Measurements from ENCODE around the gene DUSP22.
"Not testable (repeated sequence)": the region's sequence is repeated elsewhere in the genome, so short reads cannot be mapped to it uniquely, and the experiment has no call there.

The DUSP22 gene

DNA sequence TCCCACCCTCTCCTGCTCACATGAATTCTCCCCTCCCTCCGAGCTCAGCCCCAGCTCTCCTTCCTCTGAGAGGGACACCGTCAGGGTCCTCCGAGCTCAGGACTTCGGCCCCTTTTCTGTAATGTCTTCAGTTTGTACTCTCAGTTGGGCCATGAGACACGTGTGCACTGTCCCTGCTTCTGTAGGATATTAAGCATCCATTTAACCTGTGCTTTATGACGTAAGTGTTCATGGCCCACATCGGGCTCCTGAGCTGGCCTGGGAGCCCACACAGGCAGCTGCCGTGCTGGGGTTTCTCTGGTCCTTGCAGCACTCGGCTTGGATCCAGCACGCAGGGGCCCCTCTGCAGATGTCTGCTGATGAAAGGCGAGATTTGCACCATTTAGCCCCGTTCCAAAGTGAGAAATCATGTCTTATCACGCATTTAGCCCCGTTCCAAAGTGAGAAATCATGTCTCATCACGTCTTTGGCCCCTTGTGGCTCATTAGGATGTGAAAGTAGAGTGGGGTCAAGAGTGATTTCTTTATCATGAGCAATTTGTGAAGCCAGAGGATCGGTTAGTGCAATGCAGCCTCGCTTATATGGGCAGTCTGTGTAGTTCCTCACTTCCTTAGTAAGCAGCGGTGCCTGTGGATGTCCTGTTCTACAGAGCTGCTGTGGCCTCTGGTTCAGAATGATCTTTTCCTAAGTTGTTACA is 25.3 kb downstream of the DUSP22 start:
- Mint-ChIP-seq H3K9me3 (no peaks in the 10 kb centered on the region), H3K27me3 (no peaks in the 10 kb centered on the region), H3K4me3 (no peak overlapping the region), H3K36me3 (ENCODE audit: low read depth) (peaks cover 12% of the 10 kb centered on the region), H3K4me1 (ENCODE audit: low read depth) (peaks cover 24% of the 10 kb centered on the region), H3K27ac (no peak overlapping the region)
- DNase-seq, result peak; percentile 22

DNA sequence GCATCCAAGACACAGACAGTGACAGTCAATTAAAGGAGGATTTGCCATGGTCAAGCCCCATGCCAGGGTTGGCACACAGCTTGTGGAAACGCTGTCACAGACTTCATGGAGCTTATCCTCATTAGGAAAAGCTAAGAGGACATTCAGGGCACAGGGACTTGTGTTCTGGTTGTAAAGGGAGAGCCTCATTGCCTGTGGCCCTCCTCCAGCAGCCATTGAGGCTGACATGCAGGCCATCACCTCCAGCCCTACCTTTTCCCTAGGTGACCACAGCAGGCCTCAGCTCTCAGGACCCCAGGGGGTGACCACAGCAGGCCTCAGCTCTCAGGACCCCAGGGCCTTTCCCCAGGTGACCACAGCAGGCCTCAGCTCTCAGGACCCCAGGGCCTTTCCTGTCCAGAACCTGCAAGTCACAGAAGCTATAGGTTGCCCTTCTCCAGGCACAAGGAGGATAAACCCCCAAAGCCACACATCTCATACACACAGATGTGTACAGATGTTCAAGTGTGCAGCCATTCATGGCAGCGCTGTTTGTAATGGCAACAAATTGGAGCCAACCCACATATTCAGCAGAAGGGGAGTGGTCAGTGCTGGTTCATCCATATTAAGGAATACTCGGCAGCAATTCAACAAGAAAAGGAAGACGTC is 26.1 kb downstream of the DUSP22 start:
- no peaks in the 10 kb centered on the region for H3K9me3 Mint-ChIP-seq
- H3K36me3 Mint-ChIP-seq (ENCODE audit: low read depth), result peaks cover 12% of the 10 kb centered on the region
- peaks cover 18% of the 10 kb centered on the region for H3K4me1 Mint-ChIP-seq (ENCODE audit: low read depth)
- no peak overlapping the region for H3K27ac Mint-ChIP-seq
- peak; percentile 30 for DNase-seq
- no peak overlapping the region for H3K4me3 Mint-ChIP-seq
- H3K27me3 Mint-ChIP-seq, result no peaks in the 10 kb centered on the region

DNA sequence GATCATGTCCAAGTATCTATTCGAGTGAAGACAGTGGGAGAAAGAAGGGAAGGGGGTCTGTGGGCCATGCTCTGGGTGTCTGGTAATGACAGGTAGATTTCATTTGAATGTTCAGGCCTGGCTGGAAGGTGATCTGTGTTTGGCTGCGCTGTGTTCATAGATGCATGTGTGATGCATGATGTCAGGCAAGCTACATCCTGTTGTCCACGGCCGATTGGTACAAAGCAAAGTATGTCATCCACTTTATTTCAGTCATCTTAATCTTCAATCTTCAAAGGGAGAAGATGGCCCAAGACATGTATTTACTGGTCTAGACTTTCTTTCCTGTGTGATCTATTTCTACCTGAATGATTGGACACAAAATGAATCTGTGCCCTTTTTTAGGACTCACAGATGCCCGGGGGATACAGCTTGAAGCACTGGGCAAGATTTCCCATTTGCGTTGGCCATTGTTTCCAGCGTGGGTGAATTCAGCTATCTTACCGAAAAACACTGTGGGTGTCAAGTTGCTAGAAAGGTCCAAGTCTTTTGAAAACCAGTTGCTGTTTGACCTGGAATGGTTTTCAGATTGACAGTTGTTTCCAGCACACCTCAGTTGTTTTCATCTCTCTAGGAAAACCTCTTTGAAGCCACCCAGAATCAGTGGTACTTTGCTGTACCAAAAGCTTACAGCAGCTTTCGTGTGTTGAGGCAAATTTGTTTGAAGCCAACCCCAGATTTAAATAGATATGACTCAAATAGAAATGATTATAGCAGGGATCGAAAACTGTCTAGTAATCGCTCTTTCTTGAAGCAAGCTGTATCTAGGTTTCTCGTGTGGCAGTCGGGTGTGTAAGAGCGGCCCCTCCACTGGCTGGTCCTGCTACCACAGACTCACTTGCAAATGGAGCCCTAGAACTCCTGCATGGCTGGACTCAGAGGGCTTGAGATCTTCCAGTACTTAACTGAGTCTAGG is 27.2 kb downstream of the DUSP22 start:
- no peaks in the 10 kb centered on the region for H3K27me3 Mint-ChIP-seq
- no peaks in the 10 kb centered on the region for H3K9me3 Mint-ChIP-seq
- peak overlapping the region; percentile 10 for H3K27ac Mint-ChIP-seq
- H3K4me1 Mint-ChIP-seq (ENCODE audit: low read depth), result peaks cover 18% of the 10 kb centered on the region
- peak; percentile 36 for DNase-seq
- no peak overlapping the region for H3K4me3 Mint-ChIP-seq
- H3K36me3 Mint-ChIP-seq (ENCODE audit: low read depth), result peaks cover 12% of the 10 kb centered on the region

DNA sequence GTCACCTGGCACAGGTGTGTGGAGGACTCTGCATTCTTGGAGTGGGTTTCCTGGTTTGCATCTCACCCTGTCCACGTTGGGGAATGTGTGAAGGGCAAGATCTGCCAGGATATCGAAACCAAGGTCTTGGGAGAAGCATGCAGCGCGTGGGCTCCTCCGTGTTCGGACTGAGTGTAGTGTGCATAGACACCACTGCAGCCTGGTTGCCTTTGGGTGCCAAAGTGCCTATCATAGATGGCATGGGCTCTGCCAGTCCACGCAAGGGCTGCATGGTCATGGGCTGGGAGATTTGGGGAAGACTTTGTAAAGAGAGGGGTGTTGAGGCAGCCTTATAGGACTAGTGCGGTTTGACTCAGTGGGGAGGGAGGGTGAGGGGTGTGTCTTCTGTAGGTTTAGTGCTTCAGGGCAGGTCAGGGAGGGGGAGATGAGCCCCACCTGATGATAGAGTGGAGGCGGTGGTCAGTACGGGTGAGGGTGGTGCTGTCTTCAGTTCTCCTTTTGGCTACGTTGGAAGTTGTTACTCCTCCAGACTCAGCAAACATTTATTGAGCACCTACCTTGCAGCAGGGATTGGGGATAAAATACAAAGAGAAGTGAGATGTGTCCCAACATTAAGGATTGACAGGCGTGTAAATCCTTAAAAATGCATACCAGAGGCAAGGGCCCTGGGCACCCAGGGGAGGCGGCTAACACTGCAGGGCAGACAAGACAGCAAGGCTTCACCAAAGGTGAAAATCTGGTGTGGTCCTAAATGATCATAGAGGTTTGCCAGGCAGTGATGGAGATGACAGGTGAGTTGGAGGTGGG is 28.3 kb downstream of the DUSP22 start:
- Mint-ChIP-seq H3K9me3 (no peaks in the 10 kb centered on the region), H3K27ac (no peak overlapping the region)
- DNase-seq, result peak; percentile 26

DNA sequence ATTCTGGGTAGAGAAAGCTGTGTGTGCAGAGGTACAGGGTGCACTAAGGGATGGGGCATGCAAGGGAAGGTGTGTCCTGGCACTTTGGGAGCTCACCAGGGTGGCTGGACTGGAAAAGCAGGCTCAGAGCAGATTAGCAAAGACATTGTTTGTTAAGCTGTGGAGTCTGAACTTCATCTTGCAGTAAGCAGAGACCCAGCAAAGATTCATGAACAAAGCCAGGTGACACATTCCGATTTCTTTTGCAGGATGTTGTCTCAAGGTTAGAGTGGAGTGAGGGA is 28.8 kb downstream of the DUSP22 start:
- Mint-ChIP-seq H3K4me1 (ENCODE audit: low read depth) (peaks cover 16% of the 10 kb centered on the region), H3K9me3 (no peaks in the 10 kb centered on the region), H3K4me3 (no peak overlapping the region), H3K27me3 (no peaks in the 10 kb centered on the region), H3K27ac (no peak overlapping the region), H3K36me3 (ENCODE audit: low read depth) (peaks cover 2% of the 10 kb centered on the region)
- DNase-seq, result peak; percentile 25

More for the DNA sequence above, 28.3 kb downstream of the DUSP22 start:
- no peaks in the 10 kb centered on the region for H3K27me3 Mint-ChIP-seq
- H3K4me3 Mint-ChIP-seq, result no peak overlapping the region
- peaks cover 4% of the 10 kb centered on the region for H3K36me3 Mint-ChIP-seq (ENCODE audit: low read depth)
- H3K4me1 Mint-ChIP-seq (ENCODE audit: low read depth), result peaks cover 18% of the 10 kb centered on the region

DNA sequence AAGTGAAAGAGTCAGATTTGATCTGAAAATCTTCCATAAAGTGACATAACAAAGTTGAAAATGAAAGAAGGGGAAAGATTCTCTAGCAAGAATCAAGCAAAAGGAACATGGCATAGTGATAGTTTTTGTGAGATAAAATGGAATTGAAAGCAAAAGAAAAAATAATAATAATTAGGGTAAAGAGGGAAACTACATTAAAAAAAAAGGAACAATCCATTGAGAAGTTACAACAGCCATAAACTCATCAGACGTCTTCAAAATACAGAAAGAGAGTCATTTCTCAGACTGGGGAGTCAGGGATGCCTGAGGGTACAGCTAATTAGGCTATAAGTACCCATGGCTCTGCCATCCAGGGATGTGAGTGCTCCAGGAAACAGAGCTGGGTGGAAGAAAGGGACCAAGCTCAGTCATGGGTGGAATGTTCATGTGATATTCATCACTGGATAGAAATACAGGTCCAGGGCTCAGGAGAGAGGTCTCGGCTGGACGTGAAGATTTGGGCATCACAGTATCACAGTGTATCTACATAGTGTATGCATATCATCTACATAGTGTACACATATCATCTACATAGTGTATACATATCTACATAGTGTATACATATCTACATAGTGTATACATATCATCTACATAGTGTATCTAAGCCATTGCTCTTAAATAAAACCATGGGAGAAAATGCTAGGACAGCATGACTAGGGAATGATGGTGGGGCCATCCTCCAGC is 29.4 kb downstream of the DUSP22 start:
- Mint-ChIP-seq H3K27ac (no peak overlapping the region), H3K4me3 (no peak overlapping the region), H3K36me3 (ENCODE audit: low read depth) (peaks cover 7% of the 10 kb centered on the region), H3K27me3 (no peaks in the 10 kb centered on the region), H3K4me1 (ENCODE audit: low read depth) (peaks cover 12% of the 10 kb centered on the region), H3K9me3 (no peaks in the 10 kb centered on the region)
- peak; percentile 14 for DNase-seq

DNA sequence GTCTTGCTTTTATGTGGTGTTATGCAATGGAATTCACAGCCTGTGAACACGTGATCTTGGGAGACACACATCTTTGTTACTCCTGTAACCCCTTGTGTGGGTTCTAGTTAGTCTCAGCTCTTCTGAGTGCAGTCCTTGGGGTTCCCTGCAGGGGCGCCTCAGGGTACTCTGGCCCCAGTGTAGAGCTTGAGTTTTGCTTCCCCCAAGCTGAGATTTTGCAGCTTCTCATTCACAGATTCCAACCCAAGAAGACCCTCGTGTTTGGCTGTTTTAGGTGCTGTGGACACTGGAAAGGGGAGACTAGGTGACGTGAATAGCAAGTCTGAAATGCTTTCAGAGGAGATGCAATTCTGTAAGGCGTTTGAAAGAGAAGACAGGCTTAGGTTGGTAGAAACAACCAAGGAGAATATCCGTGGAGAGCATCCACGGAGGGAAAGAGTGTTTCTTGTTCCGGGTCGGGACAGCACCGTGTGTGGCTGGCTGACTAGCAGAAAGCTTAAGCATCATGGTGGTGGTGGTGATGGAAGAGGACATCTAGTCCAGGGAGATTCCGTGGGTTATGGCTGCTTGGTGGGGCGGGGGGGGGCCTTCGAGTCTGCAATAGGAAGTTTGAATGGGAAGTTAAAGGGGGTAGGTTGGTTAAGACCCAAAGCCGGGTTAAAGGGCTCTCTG is 30.1 kb downstream of the DUSP22 start:
- H3K4me1 Mint-ChIP-seq (ENCODE audit: low read depth), result peaks cover 5% of the 10 kb centered on the region
- peaks cover 7% of the 10 kb centered on the region for H3K36me3 Mint-ChIP-seq (ENCODE audit: low read depth)
- no peaks in the 10 kb centered on the region for H3K27me3 Mint-ChIP-seq
- no peaks in the 10 kb centered on the region for H3K9me3 Mint-ChIP-seq
- H3K4me3 Mint-ChIP-seq, result no peak overlapping the region
- DNase-seq, result peak; percentile 29
- no peak overlapping the region for H3K27ac Mint-ChIP-seq

DNA sequence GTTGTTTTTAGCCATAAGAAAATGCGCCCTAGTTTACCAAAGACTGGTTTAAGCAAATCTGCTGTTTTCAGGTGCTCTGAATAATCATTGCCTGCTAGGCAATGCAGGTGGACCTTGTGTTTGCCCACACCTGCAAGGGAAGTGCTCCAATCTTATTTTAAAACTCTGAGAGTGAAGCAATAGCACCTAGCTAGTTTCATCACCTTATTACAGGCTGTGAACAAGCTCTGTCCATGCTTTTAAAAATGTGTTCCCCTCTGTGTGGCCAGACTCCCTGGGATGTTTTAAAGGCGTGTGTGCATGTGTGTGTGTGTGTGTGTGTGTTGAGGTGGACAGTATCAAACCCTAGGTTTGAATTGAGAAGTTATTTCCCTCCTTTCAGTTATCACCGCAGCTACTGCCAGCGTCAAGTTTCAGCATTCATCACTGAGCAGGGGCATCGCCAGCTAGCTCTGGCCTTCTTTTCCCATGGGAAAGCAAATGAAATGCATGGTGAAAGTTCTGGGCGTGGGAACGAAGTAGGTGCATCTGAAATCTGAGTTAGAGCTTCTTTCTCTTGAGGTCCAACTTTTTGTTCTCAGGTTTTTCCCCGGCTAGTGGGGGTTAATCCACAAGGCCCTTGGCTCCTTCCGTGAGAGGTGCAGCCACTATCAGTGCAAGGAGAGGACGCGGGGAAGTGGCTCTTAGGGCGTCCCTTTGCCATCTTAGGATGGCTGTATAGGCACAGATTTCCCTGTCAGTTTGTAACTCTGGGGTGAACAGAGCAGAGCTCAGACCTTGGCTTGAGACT is 30.8 kb downstream of the DUSP22 start:
- H3K36me3 Mint-ChIP-seq (ENCODE audit: low read depth), result peaks cover 10% of the 10 kb centered on the region
- peak; percentile 22 for DNase-seq
- H3K27me3 Mint-ChIP-seq, result no peaks in the 10 kb centered on the region
- H3K27ac Mint-ChIP-seq, result no peak overlapping the region
- H3K4me1 Mint-ChIP-seq (ENCODE audit: low read depth), result no peaks in the 10 kb centered on the region
- H3K9me3 Mint-ChIP-seq, result no peaks in the 10 kb centered on the region
- no peak overlapping the region for H3K4me3 Mint-ChIP-seq

DNA sequence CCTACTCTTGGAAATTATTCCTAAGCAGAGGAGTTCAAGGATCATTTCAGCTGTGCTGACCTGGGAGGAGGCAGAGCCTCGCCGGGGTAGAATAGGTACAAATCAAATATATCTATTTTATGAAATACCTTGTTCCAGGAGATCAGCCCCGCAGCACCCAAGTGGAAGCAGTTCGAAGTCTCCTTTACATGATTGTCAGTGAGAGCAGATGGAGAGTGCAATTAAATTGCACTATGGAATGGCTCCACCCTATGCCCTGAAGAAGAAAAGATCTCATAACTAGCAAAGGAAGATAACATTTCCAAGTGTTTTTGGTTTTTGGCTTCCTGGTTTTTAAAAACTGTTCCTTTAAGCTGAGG is 31.4 kb downstream of the DUSP22 start:
- Mint-ChIP-seq H3K27me3 (no peaks in the 10 kb centered on the region), H3K9me3 (no peaks in the 10 kb centered on the region), H3K4me1 (ENCODE audit: low read depth) (no peaks in the 10 kb centered on the region), H3K36me3 (ENCODE audit: low read depth) (peaks cover 10% of the 10 kb centered on the region), H3K4me3 (no peak overlapping the region), H3K27ac (no peak overlapping the region)
- no peak for DNase-seq

DNA sequence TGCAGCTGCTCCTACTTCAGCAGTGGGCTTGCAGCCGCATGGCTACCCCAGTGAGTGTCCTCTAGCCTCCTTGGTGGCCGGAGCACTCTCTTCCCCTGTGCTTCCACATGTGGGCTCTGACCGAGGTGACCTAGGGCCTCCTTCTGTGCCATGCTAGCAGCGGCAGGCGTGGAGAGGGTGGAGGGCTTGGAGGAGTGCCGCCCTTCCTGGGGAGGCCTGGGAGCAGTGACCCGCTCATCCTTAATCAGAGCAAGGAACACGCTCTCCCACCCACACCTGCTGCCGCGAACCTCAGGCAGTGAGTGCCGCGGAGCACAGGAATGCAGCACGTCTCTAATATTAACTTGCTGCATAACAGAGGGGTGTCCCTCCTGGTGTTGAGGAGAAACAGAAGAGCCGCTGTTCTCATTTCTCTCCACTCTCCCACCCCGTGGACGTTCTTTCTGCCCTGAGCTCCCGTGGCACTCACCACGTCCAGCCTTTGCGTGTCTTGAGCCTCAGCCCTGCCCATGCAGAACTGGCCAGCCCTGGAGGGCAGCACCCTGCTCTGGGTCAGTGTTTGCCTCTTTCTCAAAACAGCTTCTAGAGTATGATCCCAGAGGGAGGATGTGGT is 31.9 kb downstream of the DUSP22 start:
- Mint-ChIP-seq H3K27ac (no peak overlapping the region), H3K4me3 (no peak overlapping the region), H3K36me3 (ENCODE audit: low read depth) (peaks cover 10% of the 10 kb centered on the region), H3K4me1 (ENCODE audit: low read depth) (no peaks in the 10 kb centered on the region), H3K9me3 (no peaks in the 10 kb centered on the region), H3K27me3 (no peaks in the 10 kb centered on the region)
- peak; percentile 29 for DNase-seq

DNA sequence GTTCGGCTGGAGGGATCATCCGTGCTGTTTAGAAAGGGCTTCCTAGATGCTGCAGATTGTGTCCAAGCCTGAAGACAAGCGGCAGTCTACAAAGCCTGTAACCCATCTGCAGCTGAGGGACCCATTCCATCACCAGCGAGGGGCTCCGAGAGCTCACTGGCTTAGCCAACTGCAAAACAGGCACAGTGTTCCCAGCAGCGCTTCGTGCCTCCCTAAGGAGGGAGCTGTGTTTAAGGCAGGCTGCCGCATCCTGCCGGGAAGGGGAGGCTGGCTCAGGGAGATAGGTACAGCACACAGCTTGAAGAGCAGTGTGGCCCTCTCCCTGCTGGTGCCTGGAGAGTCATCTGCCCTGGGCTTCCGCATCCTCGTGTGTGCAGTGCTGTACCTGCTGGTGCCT is 32.4 kb downstream of the DUSP22 start:
- H3K27ac Mint-ChIP-seq, result no peak overlapping the region
- H3K4me3 Mint-ChIP-seq, result no peak overlapping the region
- no peaks in the 10 kb centered on the region for H3K9me3 Mint-ChIP-seq
- DNase-seq, result no peak
- no peaks in the 10 kb centered on the region for H3K27me3 Mint-ChIP-seq
- H3K4me1 Mint-ChIP-seq (ENCODE audit: low read depth), result no peaks in the 10 kb centered on the region
- peaks cover 10% of the 10 kb centered on the region for H3K36me3 Mint-ChIP-seq (ENCODE audit: low read depth)

DNA sequence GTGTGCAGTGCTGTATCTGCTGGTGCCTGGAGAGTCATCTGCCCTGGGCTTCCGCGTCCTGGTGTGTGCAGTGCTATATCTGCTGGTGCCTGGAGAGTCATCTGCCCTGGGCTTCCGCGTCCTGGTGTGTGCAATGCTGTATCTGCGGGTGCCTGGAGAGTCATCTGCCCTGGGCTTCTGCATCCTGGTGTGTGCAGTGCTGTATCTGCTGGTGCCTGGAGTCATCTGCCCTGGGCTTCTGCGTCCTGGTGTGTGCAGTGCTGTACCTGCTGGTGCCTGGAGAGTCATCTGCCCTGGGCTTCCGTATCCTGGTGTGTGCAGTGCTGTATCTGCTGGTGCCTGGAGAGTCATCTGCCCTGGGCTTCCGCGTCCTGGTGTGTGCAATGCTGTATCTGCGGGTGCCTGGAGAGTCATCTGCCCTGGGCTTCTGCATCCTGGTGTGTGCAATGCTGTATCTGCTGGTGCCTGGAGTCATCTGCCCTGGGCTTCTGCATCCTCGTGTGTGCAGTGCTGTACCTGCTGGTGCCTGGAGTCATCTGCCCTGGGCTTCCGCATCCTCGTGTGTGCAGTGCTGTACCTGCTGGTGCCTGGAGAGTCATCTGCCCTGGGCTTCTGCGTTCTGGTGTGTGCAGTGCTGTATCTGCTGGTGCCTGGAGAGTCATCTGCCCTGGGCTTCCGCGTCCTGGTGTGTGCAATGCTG is 33.0 kb downstream of the DUSP22 start:
- H3K27ac Mint-ChIP-seq; H3K36me3 Mint-ChIP-seq (ENCODE audit: low read depth); H3K4me1 Mint-ChIP-seq (ENCODE audit: low read depth); H3K9me3 Mint-ChIP-seq; H3K4me3 Mint-ChIP-seq; H3K27me3 Mint-ChIP-seq: not testable (repeated sequence)
- DNase-seq, result peak; percentile 28

Data from activated T-cell treated with anti-CD3 and anti-CD28 coated beads, Interleukin-2, amount 50 U/mL, for 24 hours (primary cell).